PFSK-1 (cell line): ENCODE measurements around the gene ACADM.

Experiments
- FOXP2 ChIP-seq: optimal IDR thresholded peaks from 2 replicates; pipeline ENCODE3; 2011; ENCODE audit warnings: borderline replicate concordance, control low read depth, inconsistent platforms; ENCODE audit not compliant: insufficient read depth; ENCODE audit errors: extremely low read length, extremely low read depth
- POLR2AphosphoS5 ChIP-seq: IDR thresholded peaks from 2 replicates; pipeline ENCODE4 v1.6.1; 2012; ENCODE audit warnings: low read depth, mild to moderate bottlenecking, control low read depth, low read length, moderate library complexity
- REST ChIP-seq, 2 experiments: IDR thresholded peaks; 2 replicates each; pipeline versions ENCODE4 v1.6.1 to v1.8.0; 2011 to 2012; ENCODE audit warnings: low read depth in 2 of 2, low read length in 2 of 2, control low read depth in 1 of 2, inconsistent platforms in 1 of 2, mild to moderate bottlenecking in 1 of 2, moderate library complexity in 1 of 2; ENCODE audit not compliant: insufficient read depth in 1 of 2
- TAF1 ChIP-seq: IDR thresholded peaks from 2 replicates; pipeline ENCODE4 v1.6.1; 2012; ENCODE audit warnings: low read length, control low read depth, borderline replicate concordance; ENCODE audit not compliant: insufficient read depth

GRCh38 chr1:75764057-75764655, 39.6 kb downstream of the ACADM start:
- TF ChIP-seq POLR2AphosphoS5 (no peak), TAF1 (no peak), REST (IDR thresholded peaks at IDR 0.05; ENCODE audit: insufficient read depth in 1 of 2, low read depth in 2 of 2, low read length in 2 of 2) (no peak), FOXP2 (no peak)
